WTC11 (cell line): ENCODE data around the gene PXN. TPM values are rescaled to one million over a fixed set of nuclear protein-coding genes. Genes with fewer than 3 reads are reported as not detected.
A peak's percentile ranks its signal among the peaks of the same experiment; 100 is the strongest.

ENCODE experiments used
- ATAC-seq: fragments of 200-7000 bp; cut with Tn5 transposase; 2 replicates; pipeline ENCODE4 v1.10.0; 2021; ENCODE audit warnings: mild to moderate bottlenecking, moderate library complexity
- Bru-seq: library from RNA; stranded (reverse); fragments of 400-500 nt; gene quantifications from one replicate; lab custom pipeline; 2021; lab: Mats Ljungman, UMichigan
- CTCF ChIA-PET: fragments of 300-600 bp; sonication (Branson Sonifier 250); formaldehyde crosslinking; loops from one replicate; lab custom pipeline; 2021; ENCODE audit warnings: antibody characterized with exemption; lab: Charles Lee
- POLR2A ChIA-PET: fragments of 350-600 bp; sonication (Branson Sonifier 250); formaldehyde crosslinking; loops from one replicate; lab custom pipeline; 2021; ENCODE audit warnings: antibody characterized with exemption; lab: Charles Lee
- DNase-seq: peaks from one replicate; pipeline ENCODE4 v3.0.0; 2021; ENCODE audit warnings: low spot score
- H3K27ac Mint-ChIP-seq: 2 replicates; pipeline ENCODE4 v1.8.0; 2021; ENCODE audit warnings: mixed read lengths
- H3K27me3 Mint-ChIP-seq: 2 replicates; pipeline ENCODE4 v1.8.0; 2021; ENCODE audit warnings: low read depth, mild to moderate bottlenecking, moderate library complexity, mixed read lengths
- H3K36me3 Mint-ChIP-seq: 2 replicates; pipeline ENCODE4 v1.8.0; 2021; ENCODE audit warnings: mixed read lengths
- H3K4me1 Mint-ChIP-seq: 2 replicates; pipeline ENCODE4 v1.8.0; 2022; ENCODE audit warnings: mixed read lengths
- H3K4me3 Mint-ChIP-seq: 2 replicates; pipeline ENCODE4 v1.8.0; 2021; ENCODE audit warnings: mild to moderate bottlenecking, moderate library complexity, mixed read lengths
- H3K9me3 Mint-ChIP-seq: 2 replicates; pipeline ENCODE4 v1.8.0; 2021; ENCODE audit warnings: mixed read lengths
- ATF6 ChIP-seq: sonication (generic); formaldehyde crosslinking; IDR thresholded peaks from 2 replicates; pipeline ENCODE4 v1.8.1; 2023; ENCODE audit warnings: mild to moderate bottlenecking, missing genetic modification reagents
- ETV6 ChIP-seq: sonication (generic); formaldehyde crosslinking; IDR thresholded peaks from 2 replicates; pipeline ENCODE4 v1.8.1; 2022; ENCODE audit warnings: mild to moderate bottlenecking, missing genetic modification reagents
- FOXP1 ChIP-seq: sonication (generic); formaldehyde crosslinking; IDR thresholded peaks from 2 replicates; pipeline ENCODE4 v1.8.0; 2022; ENCODE audit warnings: missing genetic modification reagents, mild to moderate bottlenecking, moderate library complexity, borderline replicate concordance
- GRHL2 ChIP-seq: fragments of 250-450 bp; sonication (Bioruptor Pico); IDR thresholded peaks from 2 replicates; pipeline ENCODE4 v1.8.0; 2022; ENCODE audit warnings: mild to moderate bottlenecking, moderate library complexity; ENCODE audit not compliant: insufficient replicate concordance, severe bottlenecking
- NR2C2 ChIP-seq: sonication (generic); formaldehyde crosslinking; IDR thresholded peaks from 2 replicates; pipeline ENCODE4 v1.8.0; 2022; ENCODE audit warnings: mild to moderate bottlenecking, missing genetic modification reagents
- PRDM15 ChIP-seq: sonication (generic); formaldehyde crosslinking; IDR thresholded peaks from 2 replicates; pipeline ENCODE4 v1.8.0; 2022; ENCODE audit warnings: missing genetic modification reagents
- RELA ChIP-seq: sonication (generic); formaldehyde crosslinking; IDR thresholded peaks from 2 replicates; pipeline ENCODE4 v1.8.1; 2022; ENCODE audit warnings: missing genetic modification reagents, mild to moderate bottlenecking, borderline replicate concordance
- SP1 ChIP-seq: sonication (generic); formaldehyde crosslinking; conservative IDR thresholded peaks from 2 replicates; pipeline ENCODE4 v1.8.1; 2022; ENCODE audit warnings: missing genetic modification reagents
- ZBTB21 ChIP-seq: sonication (generic); formaldehyde crosslinking; IDR thresholded peaks from 2 replicates; pipeline ENCODE4 v1.8.1; 2023; ENCODE audit warnings: mild to moderate bottlenecking, missing genetic modification reagents, borderline replicate concordance
- ZNF121 ChIP-seq: sonication (generic); formaldehyde crosslinking; IDR thresholded peaks from 2 replicates; pipeline ENCODE4 v1.8.0; 2023; ENCODE audit warnings: missing genetic modification reagents
- ZNF232 ChIP-seq: sonication (generic); formaldehyde crosslinking; IDR thresholded peaks from 2 replicates; pipeline ENCODE4 v1.8.0; 2022; ENCODE audit warnings: mild to moderate bottlenecking, missing genetic modification reagents
- ZNF396 ChIP-seq: fragments of 250-450 bp; sonication (Bioruptor Pico); IDR thresholded peaks from 2 replicates; pipeline ENCODE4 v1.8.0; 2021; ENCODE audit warnings: mild to moderate bottlenecking, moderate library complexity, borderline replicate concordance
- ZNF423 ChIP-seq: fragments of 250-450 bp; sonication (Bioruptor Pico); IDR thresholded peaks from 2 replicates; pipeline ENCODE4 v2.1.2; 2022; ENCODE audit warnings: mild to moderate bottlenecking, moderate library complexity
- long read RNA-seq, 3 experiments: library from RNA in 1 of 3; library from capped mRNA in 1 of 3; library from polyadenylated mRNA in 1 of 3; unstranded in 2 of 3; stranded (forward) in 1 of 3; transcript quantifications; one replicate each; pipeline ENCODE4 v2.0.0, GENCODE V29; 2021
- total RNA-seq: library from RNA; stranded (reverse); gene quantifications from 3 replicates; pipeline ENCODE4 v1.2.3, GENCODE V29; 2021
- TF ChIP-seq, protein P1 (sequence below): sonication (generic); formaldehyde crosslinking; IDR thresholded peaks from 2 replicates; pipeline ENCODE4 v1.8.0; 2023; ENCODE audit warnings: missing genetic modification reagents, mild to moderate bottlenecking, borderline replicate concordance
- TF ChIP-seq, protein P2 (sequence below): fragments of 200-600 bp; IDR thresholded peaks from 2 replicates; pipeline ENCODE4 v1.8.0; 2022; ENCODE audit warnings: antibody characterized with exemption
- TF ChIP-seq, protein P3 (sequence below): sonication (generic); formaldehyde crosslinking; IDR thresholded peaks from 2 replicates; pipeline ENCODE4 v1.8.1; 2023; ENCODE audit warnings: mild to moderate bottlenecking, missing genetic modification reagents, borderline replicate concordance

PXN gene
- total RNA-seq: 96.6 to 132 TPM (median 99.2 TPM) in 3 replicates
- percentile 71 among the genes with signal in this experiment for Bru-seq, nascent RNA
- long read RNA-seq, experiment 1, full-length matches to known transcripts: 479 of 791 reads
- long read RNA-seq, experiment 1, partial matches to known transcripts: 38 of 791 reads
- long read RNA-seq, experiment 1, other reads (novel, unspliced or antisense): 274 of 791 reads
- long read RNA-seq, experiment 2, transcript PXN-204 (11 exons, 3,683 nt): major isoform, 26 of 123 reads
- long read RNA-seq, experiment 2, partial matches to known transcripts: 29 of 123 reads
- long read RNA-seq, experiment 2, other reads (novel, unspliced or antisense): 66 of 123 reads
- long read RNA-seq, experiment 3, partial matches to known transcripts: 0 of 3 reads
- long read RNA-seq, experiment 3, other reads (novel, unspliced or antisense): 3 of 3 reads

GRCh38 chr12:120265473-120266179 is at the start of gene PXN:
Gene PXN, minus strand, starts transcription at chr12:120265730. Its CDS starts 101 bp downstream, at chr12:120265629.
- POLR2A ChIA-PET: interaction anchor here (0.5 to 12.0 kb wide), 8 partner anchors 9 to 149 kb away, joined by 3 to 198 read pairs (median 4); partner anchors contain the start of genes RAB35, RNU4-1, RNU4-2 and RPLP0
- CTCF ChIA-PET: interaction anchor here (0.6 to 22.1 kb wide), 40 partner anchors 9 to 381 kb away, joined by 3 to 717 read pairs (median 4); partner anchors contain the start of genes BICDL1, RAB35, RNU4-1 and RNU4-2

More at GRCh38 chr12:120265473-120266179, at the start of gene PXN:
- no peaks in the 10 kb centered on the region for H3K9me3 Mint-ChIP-seq
- peak within 1 kb of the TSS; percentile 83 for H3K4me3 Mint-ChIP-seq
- no peaks in the 10 kb centered on the region for H3K36me3 Mint-ChIP-seq
- DNase-seq (peak; percentile 88), ATAC-seq (peak; percentile 84)
- no peak for TF ChIP-seq PRDM15 (CRISPR knock-in tag)
- TF ChIP-seq FOXP1 (CRISPR knock-in tag): peak; percentile 35; the same call in 1 of the 2 replicates
- TF ChIP-seq ZNF121 (CRISPR knock-in tag): no peak
- TF ChIP-seq ZBTB21 (CRISPR knock-in tag): no peak
- TF ChIP-seq, protein P1, sequence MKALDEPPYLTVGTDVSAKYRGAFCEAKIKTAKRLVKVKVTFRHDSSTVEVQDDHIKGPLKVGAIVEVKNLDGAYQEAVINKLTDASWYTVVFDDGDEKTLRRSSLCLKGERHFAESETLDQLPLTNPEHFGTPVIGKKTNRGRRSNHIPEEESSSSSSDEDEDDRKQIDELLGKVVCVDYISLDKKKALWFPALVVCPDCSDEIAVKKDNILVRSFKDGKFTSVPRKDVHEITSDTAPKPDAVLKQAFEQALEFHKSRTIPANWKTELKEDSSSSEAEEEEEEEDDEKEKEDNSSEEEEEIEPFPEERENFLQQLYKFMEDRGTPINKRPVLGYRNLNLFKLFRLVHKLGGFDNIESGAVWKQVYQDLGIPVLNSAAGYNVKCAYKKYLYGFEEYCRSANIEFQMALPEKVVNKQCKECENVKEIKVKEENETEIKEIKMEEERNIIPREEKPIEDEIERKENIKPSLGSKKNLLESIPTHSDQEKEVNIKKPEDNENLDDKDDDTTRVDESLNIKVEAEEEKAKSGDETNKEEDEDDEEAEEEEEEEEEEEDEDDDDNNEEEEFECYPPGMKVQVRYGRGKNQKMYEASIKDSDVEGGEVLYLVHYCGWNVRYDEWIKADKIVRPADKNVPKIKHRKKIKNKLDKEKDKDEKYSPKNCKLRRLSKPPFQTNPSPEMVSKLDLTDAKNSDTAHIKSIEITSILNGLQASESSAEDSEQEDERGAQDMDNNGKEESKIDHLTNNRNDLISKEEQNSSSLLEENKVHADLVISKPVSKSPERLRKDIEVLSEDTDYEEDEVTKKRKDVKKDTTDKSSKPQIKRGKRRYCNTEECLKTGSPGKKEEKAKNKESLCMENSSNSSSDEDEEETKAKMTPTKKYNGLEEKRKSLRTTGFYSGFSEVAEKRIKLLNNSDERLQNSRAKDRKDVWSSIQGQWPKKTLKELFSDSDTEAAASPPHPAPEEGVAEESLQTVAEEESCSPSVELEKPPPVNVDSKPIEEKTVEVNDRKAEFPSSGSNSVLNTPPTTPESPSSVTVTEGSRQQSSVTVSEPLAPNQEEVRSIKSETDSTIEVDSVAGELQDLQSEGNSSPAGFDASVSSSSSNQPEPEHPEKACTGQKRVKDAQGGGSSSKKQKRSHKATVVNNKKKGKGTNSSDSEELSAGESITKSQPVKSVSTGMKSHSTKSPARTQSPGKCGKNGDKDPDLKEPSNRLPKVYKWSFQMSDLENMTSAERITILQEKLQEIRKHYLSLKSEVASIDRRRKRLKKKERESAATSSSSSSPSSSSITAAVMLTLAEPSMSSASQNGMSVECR (CRISPR knock-in tag): 0 out of 2 replicates have a peak, but pooled peaks have one; percentile 37
- 0 out of 2 replicates have a peak, but pooled peaks have one; percentile 18 for TF ChIP-seq RELA (CRISPR knock-in tag)
- 0 out of 2 replicates have a peak, but pooled peaks have one; percentile 20 for TF ChIP-seq ETV6 (CRISPR knock-in tag)
- no peak for TF ChIP-seq NR2C2 (CRISPR knock-in tag)
- no peak for TF ChIP-seq ZNF396 (CRISPR knock-in tag)
- TF ChIP-seq ZNF423 (CRISPR knock-in tag): no peak
- no peak for TF ChIP-seq ATF6
- no peak for TF ChIP-seq ZNF232 (CRISPR knock-in tag)
- TF ChIP-seq, protein P2, sequence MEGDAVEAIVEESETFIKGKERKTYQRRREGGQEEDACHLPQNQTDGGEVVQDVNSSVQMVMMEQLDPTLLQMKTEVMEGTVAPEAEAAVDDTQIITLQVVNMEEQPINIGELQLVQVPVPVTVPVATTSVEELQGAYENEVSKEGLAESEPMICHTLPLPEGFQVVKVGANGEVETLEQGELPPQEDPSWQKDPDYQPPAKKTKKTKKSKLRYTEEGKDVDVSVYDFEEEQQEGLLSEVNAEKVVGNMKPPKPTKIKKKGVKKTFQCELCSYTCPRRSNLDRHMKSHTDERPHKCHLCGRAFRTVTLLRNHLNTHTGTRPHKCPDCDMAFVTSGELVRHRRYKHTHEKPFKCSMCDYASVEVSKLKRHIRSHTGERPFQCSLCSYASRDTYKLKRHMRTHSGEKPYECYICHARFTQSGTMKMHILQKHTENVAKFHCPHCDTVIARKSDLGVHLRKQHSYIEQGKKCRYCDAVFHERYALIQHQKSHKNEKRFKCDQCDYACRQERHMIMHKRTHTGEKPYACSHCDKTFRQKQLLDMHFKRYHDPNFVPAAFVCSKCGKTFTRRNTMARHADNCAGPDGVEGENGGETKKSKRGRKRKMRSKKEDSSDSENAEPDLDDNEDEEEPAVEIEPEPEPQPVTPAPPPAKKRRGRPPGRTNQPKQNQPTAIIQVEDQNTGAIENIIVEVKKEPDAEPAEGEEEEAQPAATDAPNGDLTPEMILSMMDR: peak; percentile 78
- TF ChIP-seq, protein P3, sequence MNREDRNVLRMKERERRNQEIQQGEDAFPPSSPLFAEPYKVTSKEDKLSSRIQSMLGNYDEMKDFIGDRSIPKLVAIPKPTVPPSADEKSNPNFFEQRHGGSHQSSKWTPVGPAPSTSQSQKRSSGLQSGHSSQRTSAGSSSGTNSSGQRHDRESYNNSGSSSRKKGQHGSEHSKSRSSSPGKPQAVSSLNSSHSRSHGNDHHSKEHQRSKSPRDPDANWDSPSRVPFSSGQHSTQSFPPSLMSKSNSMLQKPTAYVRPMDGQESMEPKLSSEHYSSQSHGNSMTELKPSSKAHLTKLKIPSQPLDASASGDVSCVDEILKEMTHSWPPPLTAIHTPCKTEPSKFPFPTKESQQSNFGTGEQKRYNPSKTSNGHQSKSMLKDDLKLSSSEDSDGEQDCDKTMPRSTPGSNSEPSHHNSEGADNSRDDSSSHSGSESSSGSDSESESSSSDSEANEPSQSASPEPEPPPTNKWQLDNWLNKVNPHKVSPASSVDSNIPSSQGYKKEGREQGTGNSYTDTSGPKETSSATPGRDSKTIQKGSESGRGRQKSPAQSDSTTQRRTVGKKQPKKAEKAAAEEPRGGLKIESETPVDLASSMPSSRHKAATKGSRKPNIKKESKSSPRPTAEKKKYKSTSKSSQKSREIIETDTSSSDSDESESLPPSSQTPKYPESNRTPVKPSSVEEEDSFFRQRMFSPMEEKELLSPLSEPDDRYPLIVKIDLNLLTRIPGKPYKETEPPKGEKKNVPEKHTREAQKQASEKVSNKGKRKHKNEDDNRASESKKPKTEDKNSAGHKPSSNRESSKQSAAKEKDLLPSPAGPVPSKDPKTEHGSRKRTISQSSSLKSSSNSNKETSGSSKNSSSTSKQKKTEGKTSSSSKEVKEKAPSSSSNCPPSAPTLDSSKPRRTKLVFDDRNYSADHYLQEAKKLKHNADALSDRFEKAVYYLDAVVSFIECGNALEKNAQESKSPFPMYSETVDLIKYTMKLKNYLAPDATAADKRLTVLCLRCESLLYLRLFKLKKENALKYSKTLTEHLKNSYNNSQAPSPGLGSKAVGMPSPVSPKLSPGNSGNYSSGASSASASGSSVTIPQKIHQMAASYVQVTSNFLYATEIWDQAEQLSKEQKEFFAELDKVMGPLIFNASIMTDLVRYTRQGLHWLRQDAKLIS (CRISPR knock-in tag): no peak
- no peak for TF ChIP-seq GRHL2 (CRISPR knock-in tag)
- TF ChIP-seq SP1 (CRISPR knock-in tag): peak; percentile 93
- H3K4me1 Mint-ChIP-seq: peaks cover 49% of the 10 kb centered on the region
- H3K27ac Mint-ChIP-seq: peak within 1 kb of the TSS; percentile 85
- H3K27me3 Mint-ChIP-seq: no peaks in the 10 kb centered on the region
